GM12865 (cell line): ENCODE measurements around the gene ZNF816.
"Not testable (repeated sequence)": the region's sequence is repeated elsewhere in the genome, so short reads cannot be mapped to it uniquely, and the experiment has no call there.

Experiments used
- DNase-seq: peaks from one replicate; pipeline ENCODE4 v3.0.0; 2010; ENCODE audit warnings: low read depth
- H3K4me3 ChIP-seq: 2 replicates; pipeline ENCODE4 v1.5.1; 2011; ENCODE audit warnings: mild to moderate bottlenecking, low read depth, low read length, control low read depth
- TF ChIP-seq, protein P1 (sequence below): IDR thresholded peaks from 2 replicates; pipeline ENCODE4 v1.5.1; 2011; ENCODE audit warnings: low read length, control low read depth, low read depth, inconsistent platforms; ENCODE audit not compliant: insufficient read depth; ENCODE audit errors: missing control alignments

ZNF816 gene

DNA sequence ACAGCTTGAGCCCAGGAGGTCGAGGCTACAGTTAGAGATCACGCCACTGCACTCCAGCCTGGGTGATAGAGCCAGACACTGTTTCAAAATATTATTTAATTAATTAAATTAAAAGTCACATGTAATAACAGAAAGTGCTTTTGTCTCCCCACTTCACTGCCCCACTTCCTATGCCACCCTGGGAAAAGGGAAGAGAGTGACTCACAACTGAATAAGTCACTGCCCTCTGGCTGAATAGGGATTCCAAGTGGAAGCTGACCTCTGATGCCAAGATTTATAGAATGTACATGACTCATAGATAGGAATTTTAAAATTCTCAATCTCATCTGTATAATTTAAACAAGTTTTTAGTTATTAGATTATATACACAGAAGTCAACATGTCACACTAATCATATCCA, 28.8 kb upstream of the ZNF816 start:
- DNase-seq: no peak
- no peak overlapping the region for H3K4me3 ChIP-seq

DNA sequence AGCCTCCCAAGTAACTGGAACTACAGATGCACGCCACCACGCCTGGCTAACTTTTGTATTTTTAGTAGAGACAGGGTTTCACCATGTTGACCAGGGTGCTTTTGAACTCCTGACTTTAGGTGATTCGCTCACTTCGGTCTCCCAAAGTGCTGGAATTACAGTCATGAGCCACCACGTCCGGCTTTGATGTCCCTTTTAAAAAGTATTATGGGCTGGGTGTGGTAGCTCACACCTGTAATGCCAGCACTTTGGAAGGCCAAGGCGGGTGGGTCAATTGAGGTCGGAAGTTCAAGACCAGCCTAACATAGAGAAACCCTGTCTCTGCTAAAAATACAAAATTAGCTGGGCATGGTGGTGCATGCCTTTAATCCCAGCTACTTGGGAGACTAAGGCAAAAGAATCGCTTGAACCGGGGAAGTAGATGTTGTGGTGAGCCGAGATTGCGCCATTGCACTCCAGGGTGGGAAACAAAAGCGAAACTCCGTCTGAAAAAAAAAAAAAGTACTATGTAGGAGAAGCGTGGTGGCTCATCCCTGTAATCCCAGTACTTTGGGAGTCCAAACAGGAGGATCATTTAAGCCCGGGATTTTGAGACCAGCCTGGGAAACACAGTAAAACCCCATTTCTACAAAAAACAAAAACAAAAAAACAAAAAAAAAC, 28.2 kb upstream of the ZNF816 start:
- TF ChIP-seq, protein P1, sequence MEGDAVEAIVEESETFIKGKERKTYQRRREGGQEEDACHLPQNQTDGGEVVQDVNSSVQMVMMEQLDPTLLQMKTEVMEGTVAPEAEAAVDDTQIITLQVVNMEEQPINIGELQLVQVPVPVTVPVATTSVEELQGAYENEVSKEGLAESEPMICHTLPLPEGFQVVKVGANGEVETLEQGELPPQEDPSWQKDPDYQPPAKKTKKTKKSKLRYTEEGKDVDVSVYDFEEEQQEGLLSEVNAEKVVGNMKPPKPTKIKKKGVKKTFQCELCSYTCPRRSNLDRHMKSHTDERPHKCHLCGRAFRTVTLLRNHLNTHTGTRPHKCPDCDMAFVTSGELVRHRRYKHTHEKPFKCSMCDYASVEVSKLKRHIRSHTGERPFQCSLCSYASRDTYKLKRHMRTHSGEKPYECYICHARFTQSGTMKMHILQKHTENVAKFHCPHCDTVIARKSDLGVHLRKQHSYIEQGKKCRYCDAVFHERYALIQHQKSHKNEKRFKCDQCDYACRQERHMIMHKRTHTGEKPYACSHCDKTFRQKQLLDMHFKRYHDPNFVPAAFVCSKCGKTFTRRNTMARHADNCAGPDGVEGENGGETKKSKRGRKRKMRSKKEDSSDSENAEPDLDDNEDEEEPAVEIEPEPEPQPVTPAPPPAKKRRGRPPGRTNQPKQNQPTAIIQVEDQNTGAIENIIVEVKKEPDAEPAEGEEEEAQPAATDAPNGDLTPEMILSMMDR: no peak
- DNase-seq: no peak
- no peak overlapping the region for H3K4me3 ChIP-seq

More for the DNA sequence above, 28.8 kb upstream of the ZNF816 start:
- TF ChIP-seq, protein P1: no peak

DNA sequence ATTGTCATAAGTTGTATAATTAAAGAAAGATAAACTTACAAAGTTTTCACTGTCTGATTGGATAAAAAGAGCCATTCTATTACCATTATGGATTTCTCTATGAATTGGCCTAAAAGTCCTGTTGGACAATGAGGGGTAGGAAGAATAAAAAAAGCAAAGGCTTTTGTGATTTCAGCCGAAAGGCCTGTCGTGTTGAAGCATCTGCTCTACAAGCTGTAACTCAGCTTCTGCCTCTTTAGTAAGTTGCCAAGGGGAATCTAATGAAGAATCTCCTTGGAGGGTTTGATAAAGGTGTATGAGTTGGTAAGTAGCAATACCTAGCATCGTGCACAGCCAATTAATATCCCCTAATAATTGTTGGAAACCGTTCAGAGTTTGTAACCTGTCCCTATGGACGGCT, 25.8 kb upstream of the ZNF816 start:
- DNase-seq: no peak
- TF ChIP-seq, protein P1: no peak
- H3K4me3 ChIP-seq: no peak overlapping the region

DNA sequence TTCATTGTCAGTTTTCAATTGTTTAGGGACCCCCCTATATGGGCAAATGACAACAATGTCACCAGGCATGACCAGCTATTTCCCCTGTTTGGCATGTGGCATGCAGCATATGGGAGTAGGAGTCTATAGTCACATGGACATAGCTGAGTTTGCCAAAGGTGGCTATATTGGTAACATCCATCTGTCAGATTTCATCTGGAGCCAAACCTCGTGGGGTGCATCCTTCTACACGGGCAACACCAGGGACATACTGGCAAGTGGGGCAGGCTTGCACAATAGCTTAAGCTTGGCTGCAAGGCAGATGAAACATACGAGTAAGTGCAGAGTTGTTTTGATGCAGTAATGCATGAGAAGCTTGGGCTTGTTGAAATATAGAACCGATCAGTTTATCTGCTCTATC, 24.5 kb upstream of the ZNF816 start:
- TF ChIP-seq, protein P1: no peak
- no peak overlapping the region for H3K4me3 ChIP-seq
- no peak for DNase-seq

DNA sequence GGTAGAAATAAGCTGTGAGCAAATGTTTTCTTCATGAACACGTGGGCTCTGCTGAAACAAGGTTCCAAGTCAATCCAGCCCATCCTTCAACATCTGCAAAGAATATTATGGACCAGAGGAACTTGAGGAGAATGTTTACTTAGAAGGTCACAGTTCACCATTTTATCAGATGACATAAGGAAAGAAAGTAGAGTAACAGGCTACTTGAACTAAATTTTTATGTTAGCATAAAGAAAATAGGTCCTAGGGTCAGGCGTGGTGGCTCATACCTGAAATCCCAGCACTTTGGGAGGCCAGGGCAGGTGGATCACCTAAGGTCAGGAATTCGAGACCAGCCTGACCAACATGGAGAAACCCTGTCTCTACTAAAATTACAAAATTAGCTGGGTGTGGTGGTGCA, 20.5 kb upstream of the ZNF816 start:
- H3K4me3 ChIP-seq, DNase-seq: not testable (repeated sequence)

DNA sequence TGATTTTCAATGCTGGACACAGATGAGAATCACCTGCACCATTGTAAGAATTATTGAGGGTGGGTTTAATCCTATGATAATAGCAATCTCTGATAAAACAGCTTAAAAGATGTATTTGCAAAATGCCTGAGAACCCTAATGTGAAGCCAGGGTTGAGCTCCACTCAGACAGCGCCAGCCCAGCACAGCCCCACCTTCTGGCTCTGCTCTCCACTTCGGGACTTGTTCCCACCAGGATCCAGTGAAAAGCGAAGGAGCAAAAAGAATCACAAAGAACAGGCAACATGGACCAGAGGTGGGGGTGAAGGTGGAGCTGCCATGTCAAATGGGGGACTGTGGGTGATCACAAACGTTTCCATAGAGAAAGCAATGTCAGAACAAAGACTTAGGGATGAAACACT, 18.6 kb upstream of the ZNF816 start:
- TF ChIP-seq, protein P1: no peak
- no peak for DNase-seq
- no peak overlapping the region for H3K4me3 ChIP-seq

DNA sequence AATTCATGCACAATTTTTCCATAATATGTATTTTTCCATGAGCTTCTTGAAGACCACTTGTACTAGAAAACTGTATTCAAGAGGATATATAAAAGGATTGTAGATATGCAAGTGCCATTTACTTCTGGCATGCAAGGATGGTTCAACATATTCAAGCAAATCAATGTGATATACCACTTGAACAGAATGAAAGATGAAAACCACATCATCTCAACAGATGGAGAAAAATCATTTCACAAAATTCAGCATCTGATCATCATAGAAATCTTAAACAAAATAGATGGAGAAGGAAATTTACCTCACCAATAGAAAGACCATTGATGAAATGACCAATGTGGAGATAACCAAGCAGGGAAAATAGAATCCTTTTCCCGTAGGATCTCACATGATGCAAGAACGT, 5.1 kb upstream of the ZNF816 start:
- DNase-seq: no peak
- TF ChIP-seq, protein P1: no peak
- H3K4me3 ChIP-seq: no peak overlapping the region
